Right lung (tissue), 5 donors: ENCODE results near the gene ATP6V0B. TPM values are rescaled to one million over a fixed set of nuclear protein-coding genes. Genes with fewer than 3 reads are reported as not detected.

Experiments used
- DNase-seq, 2 donors: peaks; one replicate each; pipeline ENCODE4 v3.0.0-alpha.2; 2013
- polyA plus RNA-seq, 5 donors: library from polyadenylated mRNA; unstranded; fragments of 120-200 nt; gene quantifications; one replicate each; pipeline versions ENCODE4 v1.2.1 to v1.2.3, GENCODE V29; 2013; ENCODE audit warnings: inconsistent platforms in 1 of 5, low replicate concordance in 1 of 5; ENCODE audit not compliant: insufficient read length in 5 of 5, insufficient read depth in 1 of 5

ATP6V0B gene
- polyA plus RNA-seq, 5 donors: 51.9 to 83.2 (median 64.3) TPM

- DNase-seq: no peak
These were observed 7.5 kb downstream of the ATP6V0B start for GRCh38 chr1:43982241-43982640.

- DNase-seq: no peak
These were observed 8.0 kb downstream of the ATP6V0B start for GRCh38 chr1:43982808-43983207.

- DNase-seq: no peak
These were observed 8.6 kb downstream of the ATP6V0B start for GRCh38 chr1:43983253-43983899.

GRCh38 chr1:43984855-43985254 is 10.1 kb downstream of the ATP6V0B start:
- DNase-seq: no peak

GRCh38 chr1:43985984-43986595 is 11.3 kb downstream of the ATP6V0B start:
- no peak for DNase-seq

DNA sequence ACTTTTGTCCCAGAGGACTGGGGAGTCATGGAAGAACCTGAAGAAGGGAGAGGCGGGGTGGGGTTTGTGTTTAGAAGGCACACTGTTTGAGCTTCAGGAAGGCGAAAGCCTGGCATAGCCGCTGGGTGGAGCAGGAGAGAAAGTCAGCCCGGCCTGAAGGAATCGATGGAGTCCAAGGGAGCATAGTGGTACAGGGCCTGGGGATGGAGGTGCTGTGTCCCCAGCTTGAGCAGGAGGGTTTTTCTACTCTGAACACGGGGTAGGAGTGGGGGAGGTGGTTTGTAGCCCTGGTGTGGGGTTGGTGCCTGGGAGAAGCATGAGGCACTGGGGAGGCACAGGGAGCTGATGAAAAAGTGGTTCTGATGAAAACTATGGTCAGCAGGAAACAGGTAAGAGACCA is 12.0 kb downstream of the ATP6V0B start:
- no peak for DNase-seq

DNA sequence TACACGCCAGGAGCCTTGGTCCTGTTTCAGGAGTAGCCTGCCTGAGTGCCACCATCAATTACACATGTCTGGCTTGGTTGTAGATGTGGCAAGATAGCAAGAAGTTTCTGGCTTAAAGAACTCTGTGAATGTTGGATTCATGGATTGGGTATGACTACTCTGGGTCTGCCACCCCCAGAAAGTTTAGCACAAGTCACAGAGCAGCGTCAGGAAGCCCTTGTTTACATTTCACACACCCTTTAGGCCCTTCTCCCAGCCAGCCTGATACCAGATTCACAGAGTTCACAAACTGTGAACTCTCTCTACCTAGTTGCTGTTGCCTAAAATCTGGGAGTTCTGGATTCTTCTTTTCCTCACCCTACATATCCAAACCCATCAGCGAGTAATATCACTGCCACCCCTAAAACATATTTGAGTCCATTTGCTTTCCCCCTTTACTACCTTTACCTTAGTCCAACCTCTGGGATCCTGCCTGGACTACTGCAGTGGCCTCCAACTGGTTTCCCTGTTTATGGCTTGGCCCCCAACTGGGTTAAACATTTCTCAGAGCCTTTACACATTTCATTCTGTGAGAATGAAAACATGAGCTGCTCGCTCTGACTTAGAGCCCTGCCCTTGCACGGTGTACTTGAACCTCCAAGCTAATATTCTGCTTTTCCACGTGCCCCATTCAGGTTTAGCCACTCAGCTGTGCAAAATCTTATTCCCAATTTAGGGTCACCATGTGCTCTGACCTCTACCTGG is 12.6 kb downstream of the ATP6V0B start:
- no peak for DNase-seq

- DNase-seq: no peak
These were observed 15.8 kb downstream of the ATP6V0B start for GRCh38 chr1:43990271-43991199.

DNA sequence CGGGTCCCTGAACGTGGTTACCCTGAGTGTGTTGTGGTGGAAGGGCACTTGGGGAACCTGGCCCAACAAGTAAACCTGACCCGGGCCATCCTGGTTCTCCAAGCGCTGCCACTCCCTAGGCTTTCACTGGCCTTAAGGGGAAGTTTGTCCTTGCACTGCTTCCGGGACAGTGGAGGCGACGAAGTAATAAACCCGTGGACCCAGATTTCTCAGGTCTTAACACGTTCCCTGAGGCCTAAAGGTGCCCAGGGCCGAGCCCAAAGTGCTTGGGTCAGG is 16.4 kb downstream of the ATP6V0B start:
- DNase-seq: no peak

GRCh38 chr1:43991476-43992231 is 16.9 kb downstream of the ATP6V0B start, which contains the start of gene CCDC24:
TSS of gene CCDC24 (plus strand) at chr1:43991599. CDS start at chr1:43991879, 280 bp downstream.
- DNase-seq: peak; percentile 65 to 69

- no peak for DNase-seq
These were observed 17.7 kb downstream of the ATP6V0B start for GRCh38 chr1:43992232-43992995.

DNA sequence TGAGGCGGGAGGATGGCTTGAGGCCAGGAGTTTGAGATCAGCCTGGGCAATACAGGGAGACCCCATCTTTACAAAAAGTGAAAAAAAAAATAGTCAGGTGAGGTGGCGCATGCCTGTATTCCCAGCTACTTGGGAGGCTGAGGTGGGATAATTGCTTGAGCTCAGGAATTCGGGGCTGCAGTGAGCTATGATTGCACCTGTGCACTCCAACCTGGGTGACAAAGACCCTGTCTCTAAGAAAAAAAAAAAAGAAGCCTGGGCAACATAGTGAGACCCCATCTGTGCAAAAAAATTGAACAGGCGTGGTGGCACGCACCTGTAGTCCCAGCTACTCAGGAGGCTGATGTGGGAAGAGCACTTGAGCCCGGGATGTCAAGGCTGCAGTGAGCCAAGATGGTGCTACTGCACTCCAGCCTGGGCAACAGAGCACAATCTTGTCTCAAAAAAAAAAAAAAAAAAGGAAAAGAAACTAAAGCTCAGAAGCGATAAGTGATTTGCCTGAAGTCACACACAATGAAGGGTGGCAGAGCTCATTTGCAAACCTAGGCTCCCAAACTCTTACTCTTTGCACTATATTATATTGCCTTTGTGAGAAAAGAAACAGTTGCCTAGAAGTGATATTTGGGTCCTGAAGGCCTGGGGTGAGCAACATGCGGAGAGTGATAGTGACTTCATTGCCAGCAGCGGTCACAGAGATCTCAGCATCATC is 18.6 kb downstream of the ATP6V0B start:
- no peak for DNase-seq

DNA sequence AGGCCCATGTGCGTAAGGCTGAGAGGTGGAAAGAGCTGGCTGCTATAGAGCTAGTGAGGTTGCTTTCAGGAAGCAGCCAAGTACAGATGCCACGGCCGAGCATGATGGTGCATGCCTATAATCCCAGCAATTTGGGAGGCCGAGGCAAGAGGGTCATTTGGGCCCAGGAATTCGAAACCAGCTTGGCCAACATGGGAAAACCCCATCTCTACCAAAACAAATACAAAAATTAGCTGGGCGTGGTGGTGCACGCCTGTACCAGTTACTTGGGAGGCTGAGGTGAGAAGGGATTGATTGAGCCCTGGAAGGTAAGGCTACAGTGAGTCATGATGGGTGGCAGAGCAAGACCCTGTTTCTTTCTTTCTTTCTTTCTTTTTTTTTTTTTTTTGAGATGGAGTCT is 19.3 kb downstream of the ATP6V0B start:
- no peak for DNase-seq

DNA sequence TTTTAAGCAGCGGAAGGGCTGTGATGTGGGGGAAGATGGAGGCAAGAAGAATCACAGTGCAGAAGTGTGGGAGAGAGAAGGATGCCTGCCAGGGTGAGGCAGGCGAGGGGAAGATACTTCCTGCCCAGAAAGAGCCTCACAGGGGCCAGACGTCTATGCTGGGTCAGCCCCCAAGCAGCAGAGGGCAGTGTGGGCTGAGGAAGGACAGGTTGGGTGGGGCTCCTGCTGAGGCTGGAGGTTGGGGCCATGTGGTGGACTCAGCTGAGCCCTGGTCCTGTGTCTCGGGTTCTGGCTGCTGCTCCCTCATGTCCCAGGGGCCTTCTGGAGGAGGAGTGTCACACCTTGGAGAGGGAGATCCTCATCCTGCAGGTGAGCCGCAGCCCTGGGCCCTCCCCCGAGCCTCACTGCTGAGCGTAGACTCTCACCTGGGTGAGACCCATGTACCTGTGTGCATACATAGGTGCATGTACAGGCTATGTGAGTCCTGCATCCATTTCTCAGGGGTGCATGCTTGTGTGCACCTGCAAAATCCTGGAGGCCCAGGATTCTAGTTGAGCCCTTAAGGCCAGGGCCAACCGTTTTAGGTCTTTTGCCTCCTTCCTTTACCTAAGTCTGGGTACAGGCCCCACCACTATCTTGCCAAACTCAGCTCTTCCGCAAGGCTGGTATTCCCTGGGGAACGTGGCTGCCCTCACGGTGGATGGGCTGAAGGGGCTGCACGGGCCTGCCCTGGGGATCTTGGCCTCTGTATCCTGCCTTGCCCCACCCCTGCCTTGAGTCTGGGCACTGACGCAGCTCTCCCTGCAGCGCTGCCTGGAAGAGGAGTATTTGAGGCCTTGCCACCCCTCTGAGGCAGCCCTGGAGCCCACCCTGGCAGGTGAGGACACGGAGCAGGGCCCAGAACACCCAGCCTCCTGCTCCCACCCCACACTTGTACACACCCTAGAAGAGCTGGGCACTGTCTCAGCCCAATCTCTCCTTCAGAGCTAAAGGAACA is 20.3 kb downstream of the ATP6V0B start:
- DNase-seq: no peak

GRCh38 chr1:43995984-43996732 is 21.4 kb downstream of the ATP6V0B start:
- DNase-seq: no peak

GRCh38 chr1:43996733-43997115 is 22.0 kb downstream of the ATP6V0B start:
- DNase-seq: no peak

GRCh38 chr1:43997295-43997999 is 22.7 kb downstream of the ATP6V0B start:
- DNase-seq: no peak
